OCI-LY7 (cell line): ENCODE measurements around the gene DCDC2C.

ENCODE experiments used
- EZH2phosphoT487 ChIP-seq: fragments of 200-600 bp; sonication (generic); IDR thresholded peaks from 2 replicates; pipeline ENCODE4 v1.6.1; 2018; ENCODE audit warnings: low read depth, borderline replicate concordance, mild to moderate bottlenecking, mixed run types, antibody characterized with exemption, low read length, moderate library complexity, mixed read lengths
- TF ChIP-seq, protein P1 (sequence below): fragments of 200-600 bp; sonication (generic); conservative IDR thresholded peaks from 2 replicates; pipeline ENCODE4 v1.5.1; 2014; ENCODE audit warnings: mild to moderate bottlenecking, antibody characterized with exemption, low read length, moderate library complexity, mixed read lengths

DNA sequence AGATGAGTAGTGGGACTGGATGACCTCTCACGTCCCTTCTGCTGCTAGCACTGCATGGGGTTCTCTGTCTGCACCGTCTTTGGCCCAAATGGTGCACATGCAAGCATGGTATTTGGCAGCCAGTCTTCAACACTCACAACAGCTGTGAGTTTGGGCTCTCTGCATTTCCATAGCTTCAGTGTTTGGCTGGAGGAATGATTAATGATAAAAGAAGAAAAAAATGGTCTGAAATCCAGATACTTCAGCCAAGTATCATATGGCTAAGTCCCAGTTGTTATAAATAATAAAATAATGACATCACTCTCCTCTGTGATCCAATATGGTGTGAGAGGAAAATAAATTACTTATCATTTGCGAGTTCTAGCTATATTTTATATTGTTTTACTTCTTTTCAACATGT is 173.3 kb downstream of the DCDC2C start:
- TF ChIP-seq, protein P1, sequence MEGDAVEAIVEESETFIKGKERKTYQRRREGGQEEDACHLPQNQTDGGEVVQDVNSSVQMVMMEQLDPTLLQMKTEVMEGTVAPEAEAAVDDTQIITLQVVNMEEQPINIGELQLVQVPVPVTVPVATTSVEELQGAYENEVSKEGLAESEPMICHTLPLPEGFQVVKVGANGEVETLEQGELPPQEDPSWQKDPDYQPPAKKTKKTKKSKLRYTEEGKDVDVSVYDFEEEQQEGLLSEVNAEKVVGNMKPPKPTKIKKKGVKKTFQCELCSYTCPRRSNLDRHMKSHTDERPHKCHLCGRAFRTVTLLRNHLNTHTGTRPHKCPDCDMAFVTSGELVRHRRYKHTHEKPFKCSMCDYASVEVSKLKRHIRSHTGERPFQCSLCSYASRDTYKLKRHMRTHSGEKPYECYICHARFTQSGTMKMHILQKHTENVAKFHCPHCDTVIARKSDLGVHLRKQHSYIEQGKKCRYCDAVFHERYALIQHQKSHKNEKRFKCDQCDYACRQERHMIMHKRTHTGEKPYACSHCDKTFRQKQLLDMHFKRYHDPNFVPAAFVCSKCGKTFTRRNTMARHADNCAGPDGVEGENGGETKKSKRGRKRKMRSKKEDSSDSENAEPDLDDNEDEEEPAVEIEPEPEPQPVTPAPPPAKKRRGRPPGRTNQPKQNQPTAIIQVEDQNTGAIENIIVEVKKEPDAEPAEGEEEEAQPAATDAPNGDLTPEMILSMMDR, result no peak
- no peak for TF ChIP-seq EZH2phosphoT487
